Measurements from ENCODE around the gene E2F1.
"Not testable (repeated sequence)": the region's sequence is repeated elsewhere in the genome, so short reads cannot be mapped to it uniquely, and the experiment has no call there.

The E2F1 gene

GRCh38 chr20:33710681-33711445 lies 24.7 kb upstream of the E2F1 start:
- no peak for DNase-seq (ENCODE audit: low read depth in 2 of 2, low spot score in 1 of 2)

DNA sequence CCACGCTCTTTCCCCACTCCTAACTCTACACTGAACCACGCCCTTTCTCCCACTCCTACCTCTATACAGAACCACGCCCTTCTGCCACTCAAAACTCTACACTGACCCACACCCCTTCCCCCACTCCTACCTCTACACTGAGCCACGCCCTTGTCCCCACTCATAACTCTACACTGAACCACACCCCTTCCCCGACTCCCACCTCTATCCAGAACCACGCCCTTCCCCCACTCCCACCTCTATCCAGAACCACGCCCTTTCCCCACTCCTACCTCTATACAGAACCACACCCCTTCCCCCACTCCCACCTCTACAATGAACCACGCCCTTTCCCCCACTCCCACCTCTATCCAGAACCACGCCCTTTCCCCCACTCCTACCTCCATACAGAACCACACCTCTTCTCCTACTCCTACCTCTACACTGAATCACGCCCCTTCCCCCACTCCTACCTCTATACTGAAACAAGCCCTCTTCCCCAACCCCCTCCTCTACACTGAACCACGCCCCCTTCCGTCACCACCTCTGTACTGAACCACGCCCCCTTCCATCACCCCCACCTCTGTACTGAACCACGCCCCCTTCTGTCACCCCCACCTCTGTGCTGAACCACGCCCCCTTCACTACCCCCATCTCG lies 23.8 kb upstream of the E2F1 start:
- no peak for DNase-seq (ENCODE audit: low read depth in 2 of 2, low spot score in 1 of 2)

DNA sequence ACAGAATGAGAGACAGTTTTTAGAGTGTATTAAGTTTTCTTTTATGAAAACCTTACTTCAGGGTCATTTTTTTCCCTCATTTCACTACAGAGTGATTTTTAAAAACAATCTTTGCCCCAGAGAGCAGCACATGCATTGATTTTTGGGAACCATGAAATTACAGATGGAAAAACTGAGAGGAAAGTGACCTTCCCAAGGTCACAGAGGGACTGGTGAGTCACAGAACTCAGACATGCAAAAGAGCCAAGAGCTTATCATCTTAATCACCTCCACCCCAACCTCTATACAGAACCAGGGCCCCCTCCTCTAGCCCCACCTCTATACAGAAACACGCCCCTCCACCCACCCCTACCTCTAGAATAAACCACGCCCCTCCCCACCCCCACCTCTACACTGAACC lies 23.2 kb upstream of the E2F1 start:
- no peak for DNase-seq (ENCODE audit: low read depth in 2 of 2, low spot score in 1 of 2)

GRCh38 chr20:33707668-33708067 lies 21.5 kb upstream of the E2F1 start:
- DNase-seq (ENCODE audit: low read depth in 2 of 2, low spot score in 1 of 2) = no peak

DNA sequence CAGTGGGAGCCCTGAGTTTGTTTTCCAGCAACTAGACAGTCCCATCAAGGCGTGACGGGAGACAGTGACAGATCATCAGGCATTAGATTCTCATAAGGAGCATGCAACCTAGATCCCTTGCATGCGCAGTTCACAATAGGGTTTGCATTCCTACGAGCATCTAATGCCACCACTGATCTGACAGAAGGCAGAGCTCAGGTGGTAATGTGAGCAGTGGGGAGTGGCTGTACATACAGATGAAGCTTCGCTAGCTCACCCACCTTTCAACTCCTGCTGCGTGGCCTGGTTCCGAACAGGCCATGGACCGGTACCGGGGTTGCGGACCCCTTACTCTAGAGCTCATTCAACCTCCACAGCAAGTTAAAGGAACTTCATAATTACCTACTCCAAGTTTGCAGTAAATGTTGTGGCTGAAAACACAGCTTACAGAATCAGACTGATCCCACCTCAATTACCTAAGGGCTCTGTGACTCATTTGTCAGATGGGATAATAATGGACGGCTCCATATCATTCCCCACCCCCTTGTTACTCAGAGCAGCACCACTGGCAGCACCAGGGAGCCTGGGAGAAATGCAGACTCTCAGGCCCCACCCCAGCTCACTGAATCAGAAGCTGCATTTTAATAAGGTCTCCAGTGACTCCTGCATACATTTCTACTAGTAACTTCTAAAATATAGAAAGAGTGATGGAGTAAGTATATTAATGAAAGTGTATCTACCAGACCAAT lies 18.2 kb upstream of the E2F1 start:
- no peak for DNase-seq (ENCODE audit: low read depth in 2 of 2, low spot score in 1 of 2)

GRCh38 chr20:33703498-33704137 lies 17.4 kb upstream of the E2F1 start:
- DNase-seq (ENCODE audit: low read depth in 2 of 2, low spot score in 1 of 2) = no peak

DNA sequence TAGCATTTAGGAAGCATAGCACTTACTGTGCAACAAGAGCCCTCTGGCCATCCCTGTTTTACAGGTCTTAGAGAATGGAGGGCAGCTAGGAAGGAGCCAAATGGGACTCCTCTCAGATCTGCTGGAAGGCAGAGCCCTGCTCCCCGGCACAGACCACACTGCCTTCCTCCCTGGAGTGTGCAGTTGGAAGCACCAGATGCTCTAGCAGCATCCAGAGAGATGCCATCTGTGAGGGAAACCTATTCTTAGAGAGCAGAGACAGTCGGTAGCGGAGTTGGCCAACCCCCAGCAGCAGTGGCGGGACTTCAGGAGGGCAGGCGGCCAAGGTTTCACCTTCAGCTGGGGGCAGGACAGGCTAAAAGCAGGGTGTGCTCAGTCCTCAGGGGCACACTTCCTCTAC lies 16.7 kb upstream of the E2F1 start:
- DNase-seq (ENCODE audit: low read depth in 2 of 2, low spot score in 1 of 2) = no peak

DNA sequence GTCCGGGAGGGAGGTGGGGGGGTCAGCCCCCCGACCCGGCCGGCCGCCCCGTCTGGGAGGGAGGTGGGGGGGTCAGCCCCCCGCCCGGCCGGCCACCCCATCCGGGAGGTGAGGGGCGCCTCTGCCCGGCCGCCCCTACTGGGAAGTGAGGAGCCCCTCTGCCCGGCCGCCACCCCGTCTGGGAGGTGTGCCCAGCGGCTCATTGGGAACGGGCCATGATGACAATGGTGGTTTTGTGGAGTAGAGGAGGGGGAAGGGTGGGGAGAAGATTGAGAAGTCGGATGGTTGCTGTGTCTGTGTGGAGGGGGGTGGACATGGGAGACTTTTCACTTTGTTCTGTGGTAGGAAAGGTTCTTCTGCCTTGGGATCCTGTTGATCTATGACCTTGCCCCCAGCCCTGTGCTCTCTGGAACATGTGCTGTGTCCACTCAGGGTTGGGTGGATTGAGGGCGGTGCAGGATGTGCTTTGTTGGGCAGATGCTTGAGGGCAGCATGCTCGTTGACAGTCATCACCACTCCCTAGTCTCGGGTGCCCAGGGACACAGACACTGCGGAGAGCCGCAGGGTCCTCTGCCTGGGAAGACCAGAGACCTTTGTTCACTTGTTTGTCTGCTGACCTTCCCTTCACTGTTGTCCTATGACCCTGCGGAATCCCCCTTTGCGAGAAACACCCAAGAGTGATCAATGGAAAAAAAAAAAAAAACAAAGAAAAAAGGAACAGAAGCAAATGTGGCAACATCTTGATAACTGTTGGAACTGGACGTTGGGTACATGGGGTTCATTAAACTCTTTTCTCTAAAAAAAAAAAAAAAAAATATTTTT lies 15.7 kb upstream of the E2F1 start:
- no peak for DNase-seq (ENCODE audit: low read depth in 2 of 2, low spot score in 1 of 2)

GRCh38 chr20:33700696-33701441 lies 14.7 kb upstream of the E2F1 start:
- DNase-seq (ENCODE audit: low read depth in 2 of 2, low spot score in 1 of 2) = not testable (repeated sequence)

GRCh38 chr20:33698966-33699365 lies 12.8 kb upstream of the E2F1 start:
- not testable (repeated sequence) for DNase-seq (ENCODE audit: low read depth in 2 of 2, low spot score in 1 of 2)

DNA sequence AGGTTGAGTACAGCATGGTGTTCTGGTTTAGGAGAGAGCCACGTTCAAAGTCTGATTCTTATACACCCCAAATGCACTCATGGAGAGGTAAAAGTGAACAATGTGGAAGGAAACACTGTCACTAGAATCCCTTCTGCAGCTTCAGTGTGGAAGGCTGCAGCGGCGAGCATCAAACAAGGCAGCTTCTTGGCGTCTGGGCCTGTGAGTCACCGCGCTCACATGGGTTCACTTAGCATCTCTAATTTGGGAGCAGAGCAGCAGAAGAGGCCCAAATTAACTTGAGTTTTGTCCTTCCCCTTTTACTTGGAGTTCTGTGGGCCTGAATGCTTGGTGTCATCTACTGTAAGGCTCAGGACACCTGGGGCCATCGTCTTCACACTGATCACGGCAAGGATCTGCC lies 10.9 kb upstream of the E2F1 start:
- DNase-seq (ENCODE audit: low read depth in 2 of 2, low spot score in 1 of 2) = no peak

DNA sequence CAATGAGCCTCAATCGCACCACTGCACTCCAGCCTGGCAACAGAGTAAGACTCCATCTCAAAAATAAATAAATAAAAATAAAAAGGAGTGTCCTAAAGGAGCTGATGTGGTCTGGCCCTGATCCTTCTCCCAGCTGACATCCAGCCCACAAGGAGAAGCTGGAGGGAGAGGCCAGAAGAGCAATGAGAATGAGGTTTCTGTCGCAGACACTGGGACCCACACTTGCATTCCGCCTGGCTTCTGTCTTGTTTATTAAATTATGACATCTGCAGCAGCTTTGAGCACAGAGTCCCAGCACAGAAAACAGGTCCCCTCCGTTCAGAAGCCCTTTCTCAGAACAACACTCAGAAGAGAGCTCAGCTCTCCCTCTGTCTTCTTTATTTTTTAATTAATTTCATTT lies 10.3 kb upstream of the E2F1 start:
- no peak for DNase-seq (ENCODE audit: low read depth in 2 of 2, low spot score in 1 of 2)

DNA sequence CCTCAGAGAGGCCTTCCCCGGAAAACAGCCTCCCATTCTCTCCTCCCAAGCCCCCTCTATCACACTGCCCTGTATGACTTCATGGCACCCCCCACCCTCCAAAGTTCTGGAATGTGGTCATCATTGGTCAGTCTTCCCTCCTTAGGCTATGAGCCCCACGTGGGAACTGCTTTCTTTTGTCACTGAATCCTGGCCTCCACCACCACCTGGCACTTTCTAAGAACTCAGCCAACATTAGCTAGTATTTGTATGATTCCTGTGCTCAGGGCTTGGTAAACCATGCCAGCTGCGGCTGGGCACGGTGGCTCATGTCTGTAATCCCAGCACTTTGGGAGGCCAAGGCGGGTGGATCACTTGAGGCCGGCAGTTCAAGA lies 8.4 kb upstream of the E2F1 start:
- no peak for DNase-seq (ENCODE audit: low read depth in 2 of 2, low spot score in 1 of 2)

DNA sequence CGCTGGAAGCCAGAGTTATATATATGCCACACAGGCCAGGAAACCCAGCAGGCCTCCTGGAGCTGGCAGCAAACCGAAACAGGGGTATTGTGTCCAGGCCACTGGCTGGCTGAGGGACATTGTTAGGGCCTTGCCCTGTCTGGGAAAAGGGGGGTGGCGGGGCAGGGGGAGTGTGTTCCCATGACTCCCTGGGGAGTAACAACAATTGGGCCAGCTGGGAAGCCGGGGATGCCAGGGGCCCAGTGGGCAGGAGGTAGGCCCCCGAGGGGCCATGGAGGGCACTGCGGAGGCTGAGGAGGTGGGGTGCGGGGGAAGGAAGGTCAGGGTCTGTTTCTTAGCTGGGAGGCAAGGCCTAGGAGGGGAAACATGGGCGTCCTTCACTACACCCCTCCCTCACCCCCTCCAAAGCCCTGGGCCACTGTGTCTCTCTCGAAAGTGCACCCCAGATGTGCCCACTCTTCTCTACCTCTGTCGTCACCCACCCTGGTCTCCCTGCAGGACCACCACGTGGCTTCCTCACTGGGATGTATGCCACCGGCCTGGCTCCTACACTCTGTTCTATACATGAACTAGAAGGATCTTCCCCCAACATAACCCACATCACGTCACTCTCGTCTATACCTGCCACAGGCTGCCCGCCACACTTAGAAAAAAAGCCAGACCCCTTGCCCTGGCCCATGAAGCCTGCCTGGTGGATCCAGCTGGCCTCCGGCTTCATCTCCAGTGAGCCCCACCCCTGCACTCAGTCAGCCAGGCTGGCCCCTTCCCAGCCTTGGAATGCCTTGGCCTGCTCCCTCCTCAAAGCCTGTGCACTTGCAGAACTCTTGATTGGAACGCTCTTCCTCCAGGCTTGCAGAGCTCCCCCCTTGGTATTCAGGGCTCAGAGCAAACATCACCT lies 7.8 kb upstream of the E2F1 start:
- DNase-seq (ENCODE audit: low read depth in 2 of 2, low spot score in 1 of 2) = no peak

- no peak for DNase-seq (ENCODE audit: low read depth in 2 of 2, low spot score in 1 of 2)
Observed at GRCh38 chr20:33693289-33693688, 7.1 kb upstream of the E2F1 start.

- no peak for DNase-seq (ENCODE audit: low read depth in 2 of 2, low spot score in 1 of 2)
Observed at GRCh38 chr20:33689973-33690372, 3.8 kb upstream of the E2F1 start.

DNA sequence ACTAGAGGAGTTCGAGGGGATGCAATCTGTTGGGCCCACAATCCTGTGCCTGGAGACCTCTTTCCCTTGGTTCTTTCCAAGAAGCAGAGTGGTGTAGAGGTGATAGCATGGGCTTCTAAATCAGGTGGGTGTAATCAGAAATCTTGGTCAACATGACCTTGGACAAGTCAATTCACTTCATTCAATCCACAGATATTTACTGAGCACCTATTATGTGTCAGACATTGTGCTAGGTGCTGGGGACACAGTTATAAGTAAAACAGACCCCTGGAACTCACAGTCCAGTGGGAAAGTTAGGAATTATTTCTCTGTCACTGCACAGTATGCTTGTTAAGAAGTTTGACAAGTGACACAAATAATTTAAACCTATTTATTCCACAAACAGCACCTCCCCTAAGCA lies 3.3 kb upstream of the E2F1 start:
- no peak for DNase-seq (ENCODE audit: low read depth in 2 of 2, low spot score in 1 of 2)

- no peak for DNase-seq (ENCODE audit: low read depth in 2 of 2, low spot score in 1 of 2)
Observed at GRCh38 chr20:33688938-33689424, 2.8 kb upstream of the E2F1 start.
